Measurements from ENCODE around the gene DOCK10.
A peak's percentile ranks its signal among the peaks of the same experiment; 100 is the strongest.

Gene DOCK10

GRCh38 chr2:225041851-225042799, at the start of gene DOCK10:
Gene DOCK10, minus strand, starts transcription at chr2:225042468. Its CDS starts 94 bp downstream, at chr2:225042374.
- TF ChIP-seq CTCF (IDR thresholded peaks at IDR 0.05; ENCODE audit: control insufficient read depth, insufficient read depth, low read depth, low read length, missing control alignments): no peak
- peak within 1 kb of the TSS; percentile 80 for H3K4me3 ChIP-seq (ENCODE audit: control insufficient read depth, low read depth, low read length)
- DNase-seq (ENCODE audit: low read depth): no peak

- DNase-seq (ENCODE audit: low read depth): peak; percentile 78
- no peak for TF ChIP-seq CTCF (IDR thresholded peaks at IDR 0.05; ENCODE audit: control insufficient read depth, insufficient read depth, low read depth, low read length, missing control alignments)
- no peak overlapping the region for H3K4me3 ChIP-seq (ENCODE audit: control insufficient read depth, low read depth, low read length)
Observed at GRCh38 chr2:225091336-225091735, 49.1 kb upstream of the DOCK10 start.

DNA sequence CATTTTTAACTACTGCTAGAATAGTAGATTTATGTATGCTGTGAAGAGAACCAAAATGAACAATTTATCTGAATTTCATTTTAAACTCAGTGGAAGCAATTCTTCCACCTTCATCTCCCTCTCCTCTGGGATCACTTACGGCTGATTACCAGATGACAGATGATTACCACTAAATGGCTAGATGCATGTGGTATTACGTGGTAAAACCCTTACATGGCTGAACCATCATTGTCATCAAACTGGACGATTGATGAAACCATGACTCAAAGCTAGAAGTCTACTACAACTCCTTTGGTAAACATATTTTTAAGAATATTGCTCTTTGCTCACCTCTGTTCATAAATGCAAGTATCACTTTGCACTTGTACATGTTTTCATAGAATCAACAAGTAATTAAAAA, 48.5 kb upstream of the DOCK10 start:
- H3K4me3 ChIP-seq (ENCODE audit: control insufficient read depth, low read depth, low read length): no peak overlapping the region
- DNase-seq (ENCODE audit: low read depth): no peak
- TF ChIP-seq CTCF (IDR thresholded peaks at IDR 0.05; ENCODE audit: control insufficient read depth, insufficient read depth, low read depth, low read length, missing control alignments): no peak

GRCh38 chr2:225086915-225087314, 44.6 kb upstream of the DOCK10 start:
- no peak overlapping the region for H3K4me3 ChIP-seq (ENCODE audit: control insufficient read depth, low read depth, low read length)
- no peak for DNase-seq (ENCODE audit: low read depth)
- no peak for TF ChIP-seq CTCF (IDR thresholded peaks at IDR 0.05; ENCODE audit: control insufficient read depth, insufficient read depth, low read depth, low read length, missing control alignments)

GRCh38 chr2:225086439-225086838, 44.2 kb upstream of the DOCK10 start:
- TF ChIP-seq CTCF (IDR thresholded peaks at IDR 0.05; ENCODE audit: control insufficient read depth, insufficient read depth, low read depth, low read length, missing control alignments): no peak
- no peak overlapping the region for H3K4me3 ChIP-seq (ENCODE audit: control insufficient read depth, low read depth, low read length)
- no peak for DNase-seq (ENCODE audit: low read depth)

DNA sequence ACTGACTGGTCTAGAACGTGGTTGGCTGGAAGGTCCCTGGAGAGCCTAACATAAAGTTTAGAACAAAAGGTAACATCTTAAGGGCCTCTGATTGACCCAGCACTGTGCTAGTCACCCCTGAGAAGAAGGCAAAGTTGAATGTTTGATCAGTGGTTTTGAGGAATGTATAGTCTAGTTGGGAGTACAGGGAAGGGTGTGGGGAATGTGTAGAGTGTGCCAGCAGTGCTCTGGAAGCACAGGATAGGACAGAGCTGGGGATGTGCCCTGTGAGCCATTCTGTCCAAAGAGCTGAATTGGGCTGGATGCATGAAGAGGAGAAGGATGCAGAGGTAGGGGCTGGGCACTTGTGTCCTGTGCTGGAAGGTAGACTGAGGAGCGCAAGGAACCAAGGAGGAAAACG, 41.0 kb upstream of the DOCK10 start:
- DNase-seq (ENCODE audit: low read depth): no peak
- TF ChIP-seq CTCF (IDR thresholded peaks at IDR 0.05; ENCODE audit: control insufficient read depth, insufficient read depth, low read depth, low read length, missing control alignments): no peak

More for the DNA sequence above, 41.0 kb upstream of the DOCK10 start:
- H3K4me3 ChIP-seq (ENCODE audit: control insufficient read depth, low read depth, low read length): no peak overlapping the region
